AG20443 (cell line): ENCODE results near the gene SETD1A.

Experiments
- DNase-seq: peaks from one replicate; pipeline ENCODE4 v3.0.0; 2012; ENCODE audit warnings: low spot score, mixed read lengths

Gene SETD1A

DNA sequence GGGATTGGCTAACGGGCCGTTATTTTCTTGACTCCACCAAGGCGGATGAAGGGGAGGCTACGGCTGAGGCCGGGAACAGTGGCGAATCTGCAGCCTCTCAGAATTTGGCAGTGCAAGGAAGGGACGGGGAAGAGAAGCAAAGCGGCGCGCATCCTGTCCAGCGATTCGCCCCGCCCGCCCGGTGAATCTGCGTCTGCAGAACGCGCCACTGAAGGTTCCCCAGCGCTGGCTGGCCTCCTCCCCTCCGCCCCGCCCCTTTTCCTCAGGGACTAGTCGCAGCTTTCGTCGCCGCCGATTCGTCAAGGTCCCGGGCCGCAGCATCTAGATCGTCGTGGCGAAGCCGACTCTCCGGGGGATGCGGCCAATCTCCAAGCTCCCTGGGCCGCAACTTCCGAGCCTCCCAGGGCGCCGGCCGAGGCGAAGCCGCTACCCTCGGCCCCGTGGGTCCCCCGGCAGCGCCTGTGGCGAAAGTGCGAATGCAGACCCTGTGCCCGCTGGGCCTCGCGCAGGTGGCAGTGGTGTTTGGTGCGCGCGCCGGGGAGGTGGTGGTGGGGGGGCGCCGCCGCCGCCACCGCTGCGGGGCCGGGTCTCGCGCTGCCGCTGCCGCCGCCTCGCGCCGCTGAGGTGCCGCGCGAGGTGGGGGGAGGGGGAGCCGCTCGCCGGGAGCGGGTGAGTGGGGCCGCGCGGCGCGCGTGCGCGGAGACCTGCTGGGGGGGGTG lies at the start of gene SETD1A:
SETD1A (plus strand) TSS at position 299 of the 719 bp plus-strand sequence. CDS start 978 bp downstream, outside the sequence.
- peak; percentile 97 for DNase-seq

DNA sequence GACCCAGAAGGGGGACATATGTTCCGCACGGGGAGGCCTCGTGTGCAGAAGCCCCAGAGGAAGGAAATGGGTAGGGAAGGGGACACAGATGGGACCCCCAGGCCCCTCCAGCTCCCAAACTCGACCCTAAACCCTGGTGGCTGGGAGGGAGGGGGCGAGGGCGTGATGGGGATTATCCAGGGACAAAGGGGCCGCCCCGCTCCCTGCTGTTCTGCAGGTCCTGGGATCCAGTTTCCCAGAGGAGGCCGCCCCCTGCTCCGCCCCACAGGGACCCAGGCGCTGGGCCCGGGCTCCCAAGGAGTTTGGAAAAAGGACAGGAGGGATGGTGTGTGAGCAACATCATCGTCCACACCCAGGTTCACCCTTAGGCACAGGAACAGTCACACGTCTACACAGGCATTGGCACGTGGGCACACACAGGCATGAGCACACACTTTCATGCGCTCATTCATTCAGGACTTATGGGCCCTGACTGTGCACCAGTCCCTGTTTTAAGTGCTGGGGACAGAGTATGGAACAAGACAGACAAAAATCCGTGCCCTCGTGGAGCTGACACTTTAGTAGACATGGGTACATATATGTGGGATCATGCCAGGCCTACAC lies 47.0 kb upstream of the SETD1A start:
- no peak for DNase-seq

DNA sequence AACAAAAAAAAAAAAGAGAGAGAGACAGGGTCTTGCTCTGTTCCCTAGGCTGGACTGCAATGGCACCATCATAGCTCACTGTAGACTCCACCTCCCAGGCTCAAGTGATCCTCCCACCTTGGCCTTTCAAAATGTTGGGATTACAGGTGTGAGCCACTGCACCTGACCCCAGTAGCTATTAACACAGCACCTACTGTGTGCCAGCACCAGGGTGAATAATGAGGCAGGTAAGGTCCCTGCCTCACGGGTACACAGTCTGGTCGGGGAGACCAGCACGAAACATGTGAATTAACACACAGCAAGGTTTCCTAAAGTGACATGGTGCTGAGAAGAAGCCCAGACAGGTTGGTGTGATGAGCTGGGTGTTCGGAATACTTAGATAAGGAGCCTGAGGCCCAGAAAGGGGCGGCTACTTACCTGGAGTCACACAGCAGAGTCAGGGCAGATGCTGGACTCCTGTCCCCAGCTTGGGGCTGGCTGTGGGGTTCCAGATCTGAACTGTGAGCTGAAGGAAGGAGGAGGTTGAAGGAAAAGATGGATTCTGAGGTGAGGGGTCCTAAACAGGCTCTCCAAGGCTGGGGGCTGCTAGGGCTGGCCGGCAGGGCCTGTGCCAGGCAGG lies 44.7 kb upstream of the SETD1A start:
- no peak for DNase-seq

DNA sequence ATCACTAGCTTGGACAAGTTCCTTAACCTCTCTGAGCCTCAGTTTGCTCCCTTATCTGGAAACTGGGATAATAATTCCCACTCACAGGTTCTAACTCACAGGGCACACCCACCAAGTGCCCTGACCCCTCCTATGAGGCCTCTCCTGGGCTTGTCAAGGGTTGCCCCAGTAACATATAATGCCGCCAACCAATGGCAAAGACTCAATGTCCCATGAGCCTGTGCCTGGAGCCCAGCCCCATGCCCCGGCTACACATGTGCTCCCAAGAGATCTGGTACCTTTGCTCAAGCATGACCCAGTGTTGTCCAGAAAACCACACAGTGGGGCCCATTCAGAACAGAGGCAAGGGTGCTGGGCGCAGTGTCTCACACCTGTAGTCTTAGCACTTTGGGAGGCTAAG lies 42.7 kb upstream of the SETD1A start:
- no peak for DNase-seq

DNA sequence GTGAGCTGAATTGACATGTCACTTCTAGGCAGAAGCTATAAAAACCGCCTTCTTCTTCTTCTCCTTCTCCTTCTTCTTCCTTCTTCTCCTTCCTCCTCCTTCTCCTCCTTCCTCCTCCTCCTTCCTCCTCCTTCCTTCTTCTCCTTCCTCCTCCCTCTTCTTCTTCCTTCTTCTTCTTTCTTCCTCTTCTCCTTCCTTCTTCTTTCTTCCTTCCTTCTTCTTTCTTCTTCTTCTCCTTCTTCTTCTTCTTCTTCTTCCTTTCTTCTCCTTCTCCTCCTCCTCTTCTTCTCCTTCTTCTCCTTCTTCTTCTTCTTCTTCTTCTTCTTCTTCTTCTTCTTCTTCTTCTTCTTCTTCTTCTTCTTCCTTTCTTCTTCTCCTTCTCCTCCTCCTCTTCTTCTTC lies 38.9 kb upstream of the SETD1A start:
- DNase-seq = no peak

DNA sequence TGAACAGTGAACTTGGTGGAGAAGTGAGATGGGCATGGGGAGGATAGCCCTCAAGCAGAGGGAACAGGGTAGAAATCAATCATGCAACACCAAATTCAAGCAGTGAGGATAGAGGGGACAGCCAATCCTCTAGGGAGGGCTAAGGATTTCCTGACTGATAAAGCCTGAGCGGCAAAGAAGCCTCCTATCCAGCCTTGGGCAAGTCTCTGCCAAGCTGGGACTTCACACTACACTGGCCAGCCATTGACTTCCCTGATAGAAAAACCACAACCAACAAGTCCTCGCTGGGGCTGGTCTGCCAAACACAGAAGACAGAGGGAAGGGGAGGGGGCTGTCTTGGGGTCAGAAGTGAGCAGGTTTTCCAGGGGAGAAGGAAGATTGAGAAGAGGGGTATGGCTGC lies 36.7 kb upstream of the SETD1A start:
- no peak for DNase-seq

DNA sequence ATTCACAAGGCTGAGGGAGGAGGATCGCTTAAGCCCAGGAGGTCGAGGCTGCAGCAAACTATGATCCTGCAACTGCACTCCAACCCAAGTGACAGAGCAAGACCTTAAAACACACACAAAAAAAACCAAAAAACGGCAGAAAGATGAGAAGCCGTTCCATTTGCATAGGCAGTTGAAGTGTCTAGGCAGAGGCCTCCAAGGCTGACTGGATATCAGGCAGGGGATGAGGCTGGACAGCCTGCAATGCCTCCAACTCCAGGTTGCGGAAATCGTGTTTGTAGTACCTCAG lies 36.2 kb upstream of the SETD1A start:
- no peak for DNase-seq

DNA sequence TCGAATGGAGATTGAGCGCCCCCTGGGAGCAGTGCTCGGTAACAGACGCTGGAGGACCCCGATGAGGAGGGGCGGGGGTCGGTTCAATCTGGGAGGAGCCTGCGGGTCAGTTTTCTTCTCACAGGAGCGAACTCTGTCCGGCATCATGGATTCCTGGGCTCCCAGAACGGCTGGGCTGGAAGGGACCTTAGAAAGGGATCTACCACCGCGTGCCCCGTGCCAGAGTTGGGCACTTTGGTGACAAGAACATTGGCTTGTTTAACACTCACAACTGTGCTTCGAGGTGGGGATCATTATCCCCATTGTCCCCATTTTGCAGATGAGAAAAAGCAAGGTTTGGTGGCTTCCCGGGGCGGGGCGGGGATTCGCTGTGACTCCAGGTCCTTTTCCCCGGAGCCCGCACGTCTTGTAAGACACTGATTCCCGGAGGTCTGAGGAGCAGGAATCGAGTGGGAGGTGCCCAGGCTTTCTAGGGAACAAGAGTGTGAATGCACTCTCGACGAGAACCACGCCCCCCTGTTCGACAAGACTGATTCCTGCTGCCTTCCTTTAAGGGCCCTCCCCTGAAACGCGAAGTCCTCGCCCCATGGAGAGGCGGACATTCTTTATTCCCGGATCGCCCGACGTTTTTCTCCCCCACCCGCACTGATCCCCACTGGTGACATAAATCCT lies 35.7 kb upstream of the SETD1A start:
- peak; percentile 84 for DNase-seq

DNA sequence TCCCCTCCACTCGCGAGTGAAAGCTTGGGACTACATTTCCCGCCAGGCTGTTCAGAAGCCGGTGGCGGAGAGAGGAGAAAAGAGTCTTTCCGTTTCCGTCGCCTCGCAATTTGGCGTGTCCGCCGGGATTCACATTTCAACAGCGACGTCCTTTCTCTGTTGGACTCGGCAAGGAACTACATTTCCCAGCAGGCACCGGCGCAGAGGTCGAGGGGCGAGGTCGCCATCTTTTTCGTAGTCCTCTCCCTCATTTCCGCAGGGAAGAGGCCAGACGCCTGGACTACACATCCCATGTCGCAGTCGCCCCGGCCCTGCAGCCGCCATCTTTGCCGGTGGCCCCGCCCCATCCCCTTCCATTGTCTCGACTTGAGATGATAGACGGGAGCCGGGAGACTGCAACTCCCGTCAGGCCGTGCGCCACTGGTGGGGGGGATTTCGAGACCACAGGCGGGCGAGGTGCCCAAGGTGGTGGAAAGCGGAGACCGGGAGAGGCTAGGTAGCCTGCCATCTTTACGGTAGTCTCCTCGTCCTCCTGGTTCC lies 35.1 kb upstream of the SETD1A start:
- peak; percentile 94 for DNase-seq

DNA sequence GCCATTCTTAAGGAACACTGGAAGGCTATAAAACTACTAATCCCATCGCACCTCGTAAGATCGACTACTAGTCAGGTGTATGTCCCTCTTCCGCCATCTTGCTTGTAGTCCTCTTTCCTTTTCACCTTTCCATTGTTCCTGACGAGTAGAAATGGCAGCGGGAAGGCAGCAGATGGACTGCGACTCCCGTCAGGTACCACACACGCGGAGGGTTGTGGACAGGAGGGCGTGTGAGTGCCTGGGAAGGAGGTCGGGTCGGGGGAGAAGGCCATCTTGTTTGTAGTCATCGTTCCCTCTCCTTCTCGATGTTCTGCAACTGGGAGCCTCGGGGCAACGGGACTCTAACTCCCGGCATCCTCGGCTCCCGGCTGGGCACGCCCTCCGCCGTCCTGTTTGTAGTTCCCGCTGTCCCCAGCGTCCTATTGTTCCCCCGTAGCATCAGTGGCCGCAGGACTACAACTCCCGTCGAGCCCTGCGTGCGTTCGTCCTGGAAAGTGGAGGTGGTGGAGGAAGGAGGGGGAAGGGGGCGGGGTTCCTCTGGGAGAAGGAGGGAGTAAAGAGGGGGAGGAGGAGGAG lies 34.5 kb upstream of the SETD1A start:
- DNase-seq = peak; percentile 96

DNA sequence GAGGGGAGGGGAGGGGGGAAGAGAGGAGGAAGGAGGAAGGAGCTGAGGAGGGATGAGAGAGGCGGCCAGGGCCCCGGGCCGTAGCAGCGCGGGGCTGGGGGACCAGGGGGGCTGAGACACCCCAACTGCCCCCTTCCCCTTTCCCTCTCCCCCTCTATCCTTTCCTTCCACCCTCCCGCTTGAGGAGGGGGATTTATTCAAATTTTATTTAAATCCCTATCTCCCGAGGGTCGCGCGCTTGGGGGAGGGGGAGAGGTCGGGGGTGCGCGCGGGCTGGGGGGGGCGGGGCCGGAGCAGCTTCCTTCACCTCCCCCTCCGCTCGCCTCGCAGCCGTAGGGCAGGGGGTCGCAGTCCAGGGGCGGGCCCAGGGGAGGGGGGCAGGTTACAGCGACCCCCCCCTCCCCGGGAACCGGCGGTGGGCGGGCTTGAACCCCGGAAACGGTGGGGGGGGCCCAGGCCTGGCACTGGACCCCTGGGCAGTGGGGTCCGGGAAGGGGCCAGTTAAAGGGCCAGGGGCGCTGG lies 33.9 kb upstream of the SETD1A start, which contains the start of gene FBXL19:
FBXL19 (plus strand) TSS at position 19 of the 522 bp plus-strand sequence. CDS start 2,183 bp downstream, outside the sequence.
- peak; percentile 26 for DNase-seq

DNA sequence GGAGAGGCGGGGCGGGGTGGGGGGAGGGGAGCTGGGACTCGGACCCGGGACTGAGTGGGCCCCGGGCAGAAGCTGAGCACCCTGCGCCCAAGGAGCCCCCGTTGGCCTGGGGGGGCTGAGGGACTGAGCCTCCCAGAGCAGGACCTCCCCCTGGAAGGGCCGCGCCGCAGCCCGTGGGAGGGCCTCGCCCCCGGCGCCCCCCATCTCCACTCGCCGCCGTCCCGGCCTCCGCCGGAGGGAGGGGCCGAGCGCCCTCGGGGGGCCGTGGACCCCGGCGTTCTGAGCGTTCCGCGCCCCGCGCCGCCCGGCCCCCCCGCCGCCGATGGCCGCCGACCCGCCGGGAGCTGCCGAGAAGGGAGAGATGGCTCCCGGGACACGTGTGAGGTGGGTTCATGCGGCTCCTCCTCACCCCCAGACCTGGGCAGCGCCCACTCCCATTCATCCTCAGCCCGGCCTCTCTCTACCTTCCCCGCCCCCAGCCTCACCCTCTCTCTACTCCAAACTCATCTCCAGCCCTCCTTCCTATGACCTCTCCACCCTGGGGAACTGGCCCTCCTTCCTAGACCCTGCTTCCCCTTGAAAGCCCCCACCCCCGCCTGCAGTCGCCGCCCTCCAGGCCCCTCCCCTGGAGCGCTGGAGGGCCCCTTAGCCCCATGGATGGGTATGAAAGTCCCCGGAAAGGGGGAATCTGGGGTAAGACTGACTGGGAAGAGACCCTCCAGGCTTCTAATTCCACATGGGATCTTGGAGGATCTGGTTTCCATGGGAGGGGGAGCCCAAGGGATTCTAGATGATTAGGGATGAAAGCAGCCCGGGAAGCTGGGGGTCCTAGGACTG lies 33.3 kb upstream of the SETD1A start:
- peak; percentile 21 for DNase-seq

DNA sequence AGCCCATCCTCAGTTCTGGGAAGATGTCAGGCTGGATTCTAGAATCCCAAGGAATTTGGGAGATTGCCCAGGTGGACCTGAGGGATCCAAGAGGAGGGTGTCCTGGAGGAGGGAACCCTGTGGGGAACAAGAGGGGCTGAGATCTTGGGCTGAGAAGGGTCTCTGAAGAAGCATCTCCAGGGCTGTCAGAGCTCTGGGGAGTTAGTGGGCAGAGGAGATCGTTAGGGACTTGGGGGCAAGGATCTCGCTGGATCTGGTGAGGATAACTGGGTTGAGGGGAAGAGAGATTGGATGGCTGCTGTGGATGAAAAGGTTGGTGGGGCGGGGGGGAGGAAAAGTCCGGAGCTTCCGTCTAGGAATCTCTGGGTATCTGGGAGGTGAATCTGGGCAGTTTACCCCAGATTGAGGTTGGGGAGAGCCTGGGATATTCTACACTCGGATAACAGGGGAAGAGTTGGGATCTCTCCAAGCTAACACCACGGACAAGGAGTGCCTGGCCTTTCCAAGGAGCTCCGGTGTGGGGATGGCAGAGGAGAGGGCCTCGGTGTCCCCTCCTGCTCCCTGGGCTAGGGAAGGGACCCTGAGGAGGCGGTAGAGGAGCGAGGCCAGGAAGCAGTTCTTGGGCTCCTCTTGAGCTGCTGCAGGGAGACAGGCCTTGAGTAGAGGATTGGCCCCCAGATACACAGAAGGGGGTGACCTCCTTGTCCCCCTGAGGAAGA lies 32.5 kb upstream of the SETD1A start:
- no peak for DNase-seq

DNA sequence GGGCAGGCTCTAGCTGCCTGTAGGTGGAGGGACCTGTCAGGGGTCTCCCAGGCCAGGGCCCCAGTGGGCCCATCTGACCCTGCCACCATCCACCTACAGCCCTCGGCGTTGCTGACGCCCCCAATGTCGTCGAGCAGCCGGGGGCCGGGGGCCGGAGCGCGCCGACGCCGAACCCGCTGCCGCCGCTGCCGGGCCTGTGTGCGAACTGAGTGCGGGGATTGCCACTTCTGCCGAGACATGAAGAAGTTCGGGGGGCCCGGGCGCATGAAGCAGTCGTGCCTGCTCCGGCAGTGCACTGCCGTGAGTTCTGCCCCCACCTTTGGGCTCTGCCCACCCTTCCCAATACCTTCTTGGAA lies 31.9 kb upstream of the SETD1A start:
- no peak for DNase-seq

DNA sequence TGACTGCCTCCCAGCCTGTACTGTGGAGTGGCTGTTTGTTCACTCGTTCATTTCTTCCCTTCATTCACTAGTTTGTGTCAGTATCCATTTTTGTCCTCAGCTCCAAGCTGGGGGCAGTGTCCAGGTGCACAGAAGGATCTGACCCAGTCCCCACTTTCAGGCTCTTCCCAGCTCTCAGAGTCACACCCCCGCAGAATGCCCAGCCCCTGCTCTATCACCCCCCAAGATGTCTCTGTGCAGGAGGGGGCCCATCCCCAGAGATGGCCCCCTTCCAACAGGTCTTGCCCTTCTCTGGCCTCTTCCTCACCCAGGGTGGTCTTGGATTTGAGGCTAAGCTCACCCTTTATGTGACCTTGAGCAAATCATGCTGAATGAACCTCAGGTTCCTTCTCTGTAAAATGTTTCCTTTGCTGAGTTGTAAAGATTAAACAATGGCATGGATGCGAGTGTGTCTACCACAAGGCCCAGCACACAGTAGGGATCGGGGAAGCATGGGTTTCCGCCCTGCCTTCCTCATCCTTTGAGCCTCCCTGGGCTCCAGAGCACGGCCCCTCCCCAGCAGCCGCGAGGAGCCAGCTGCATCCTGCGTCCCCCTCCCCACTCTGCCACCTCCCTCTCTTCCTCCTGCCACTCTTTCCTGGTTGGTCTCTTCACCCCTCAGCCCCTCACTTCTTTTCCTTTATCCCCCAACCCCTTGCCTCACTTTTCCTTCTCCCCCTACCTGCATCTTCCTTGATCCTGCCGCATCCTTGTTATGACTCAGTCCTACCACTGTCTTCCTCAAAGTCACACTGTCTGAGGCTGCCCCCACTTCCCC lies 31.4 kb upstream of the SETD1A start:
- DNase-seq = no peak

DNA sequence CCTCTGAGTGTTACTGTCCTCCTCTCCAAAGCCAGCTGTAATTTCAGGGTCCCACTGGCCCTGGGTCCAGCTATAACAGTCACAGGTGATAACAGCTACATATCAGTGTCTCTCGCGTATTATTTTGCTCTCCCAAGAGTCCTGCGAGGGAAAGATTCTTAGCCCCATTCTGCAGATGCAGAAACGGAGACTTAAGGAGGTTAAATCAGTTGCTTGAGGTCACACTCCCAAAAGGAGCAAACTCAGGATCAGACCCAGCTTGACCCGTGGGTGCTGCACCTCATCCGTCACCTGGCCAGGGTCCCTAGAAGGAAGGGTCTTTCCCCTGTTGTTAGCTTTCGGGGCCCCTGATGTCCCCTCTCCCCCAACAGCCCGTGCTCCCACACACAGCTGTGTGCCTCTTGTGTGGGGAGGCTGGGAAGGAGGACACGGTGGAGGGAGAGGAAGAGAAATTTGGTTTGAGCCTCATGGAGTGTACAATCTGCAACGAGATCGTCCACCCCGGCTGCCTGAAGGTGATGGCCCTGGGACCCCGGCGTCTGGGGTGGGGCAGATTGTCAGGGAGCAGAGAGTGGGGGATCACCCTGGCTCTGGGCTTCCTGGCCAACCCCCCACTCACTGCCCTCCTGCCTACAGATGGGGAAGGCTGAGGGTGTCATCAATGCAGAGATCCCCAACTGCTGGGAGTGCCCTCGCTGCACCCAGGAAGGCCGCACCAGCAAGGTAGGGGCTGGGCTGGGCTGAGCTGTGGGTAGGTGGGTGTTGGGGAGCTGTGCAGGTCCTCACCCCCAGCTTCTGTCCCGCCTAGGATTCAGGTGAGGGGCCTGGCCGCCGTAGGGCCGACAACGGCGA lies 30.4 kb upstream of the SETD1A start:
- no peak for DNase-seq

DNA sequence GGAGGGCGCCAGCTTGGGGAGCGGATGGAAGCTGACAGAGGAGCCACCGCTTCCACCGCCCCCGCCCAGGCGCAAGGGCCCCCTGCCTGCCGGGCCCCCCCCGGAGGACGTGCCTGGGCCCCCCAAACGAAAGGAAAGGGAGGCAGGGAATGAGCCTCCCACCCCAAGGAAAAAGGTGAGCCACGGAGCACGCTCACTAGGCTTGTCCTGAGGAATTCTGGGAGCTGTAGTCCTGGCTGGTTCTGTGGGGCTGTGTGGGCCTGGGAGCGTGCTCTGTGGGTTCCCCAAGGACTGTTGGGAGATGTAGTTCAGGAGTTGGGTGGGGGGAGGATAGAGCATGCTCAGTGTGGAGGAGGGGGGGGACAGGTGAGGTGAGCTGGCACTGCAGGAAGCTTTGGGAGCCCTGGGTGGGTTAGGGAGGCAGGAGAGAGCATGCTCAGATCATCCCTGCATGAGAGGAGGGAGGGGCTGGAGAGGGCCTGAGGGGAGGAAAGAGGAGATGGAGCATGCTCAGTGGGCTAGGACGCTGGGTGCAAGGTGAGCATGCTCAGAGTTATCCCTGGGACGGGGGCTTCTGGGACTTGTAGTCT lies 29.7 kb upstream of the SETD1A start:
- peak; percentile 52 for DNase-seq

DNA sequence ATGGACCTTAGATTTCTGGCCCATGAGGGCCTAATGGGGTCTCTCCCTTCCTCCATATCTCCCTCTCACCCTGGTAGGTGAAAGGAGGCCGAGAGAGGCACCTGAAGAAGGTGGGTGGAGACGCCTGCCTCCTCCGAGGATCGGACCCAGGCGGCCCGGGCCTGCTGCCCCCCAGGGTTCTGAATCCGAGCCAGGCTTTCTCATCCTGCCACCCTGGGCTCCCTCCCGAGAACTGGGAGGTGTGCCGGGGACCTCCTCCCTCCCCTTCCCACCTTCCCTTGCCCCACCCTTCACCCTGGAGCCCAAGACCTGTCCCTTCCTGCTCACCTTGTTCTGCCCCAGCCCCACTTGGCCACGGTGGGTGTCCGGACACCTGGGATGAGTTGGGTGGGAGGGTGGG lies 29.2 kb upstream of the SETD1A start:
- no peak for DNase-seq
